Frontal cortex (tissue), 4 donors: ENCODE results near the gene SHROOM3. TPM values are rescaled to one million over a fixed set of nuclear protein-coding genes. Genes with fewer than 3 reads are reported as not detected.
"Not testable (repeated sequence)": the region's sequence is repeated elsewhere in the genome, so short reads cannot be mapped to it uniquely, and the experiment has no call there.

ENCODE experiments used
- DNase-seq, 2 donors: peaks; one replicate each; pipeline ENCODE4 v3.0.0; 2012; ENCODE audit warnings: low spot score in 2 of 2
- FAIRE-seq: peaks from 2 replicates; lab custom pipeline; 2012; peaks lifted over from hg19 to GRCh38; lab: Jason Lieb, UNC
- total RNA-seq: library from RNA; depleted of rRNA; stranded (reverse); fragments of >200 nt; gene quantifications from one replicate; pipeline ENCODE4 v1.2.3, GENCODE V29; 2014
- donor health status: control.
- donor health status: control.
- donor health status: control.

The SHROOM3 gene
- total RNA-seq, 1 donor from 2014 or later = 9.8 TPM

- not testable (repeated sequence) for FAIRE-seq, DNase-seq
These were observed 173.5 kb downstream of the SHROOM3 start for GRCh38 chr4:76608549-76608948.

- DNase-seq = no peak
- FAIRE-seq = no peak
These were observed 175.9 kb downstream of the SHROOM3 start for GRCh38 chr4:76610751-76611547.

- FAIRE-seq (no peak), DNase-seq (no peak)
These were observed 176.7 kb downstream of the SHROOM3 start for GRCh38 chr4:76611616-76612207.

- no peak for FAIRE-seq
- DNase-seq = no peak
These were observed 179.6 kb downstream of the SHROOM3 start for GRCh38 chr4:76614589-76614988.

GRCh38 chr4:76615999-76616398 is 181.0 kb downstream of the SHROOM3 start:
- DNase-seq = no peak
- FAIRE-seq = no peak

- DNase-seq (no peak), FAIRE-seq (no peak)
These were observed 181.5 kb downstream of the SHROOM3 start for GRCh38 chr4:76616526-76616925.

GRCh38 chr4:76620723-76621468 is 185.9 kb downstream of the SHROOM3 start:
- FAIRE-seq = no peak

GRCh38 chr4:76622126-76622525 is 187.1 kb downstream of the SHROOM3 start:
- DNase-seq (no peak), FAIRE-seq (no peak)

More at GRCh38 chr4:76620723-76621468, 185.9 kb downstream of the SHROOM3 start:
- DNase-seq = no peak

- DNase-seq (no peak), FAIRE-seq (no peak)
These were observed 187.7 kb downstream of the SHROOM3 start for GRCh38 chr4:76622717-76623116.

- DNase-seq (no peak), FAIRE-seq (no peak)
These were observed 188.4 kb downstream of the SHROOM3 start for GRCh38 chr4:76623217-76624045.

GRCh38 chr4:76624241-76624681 is 189.2 kb downstream of the SHROOM3 start:
- peak in 1 of 2 donors; percentile 18 for DNase-seq

GRCh38 chr4:76624931-76625715 is 190.1 kb downstream of the SHROOM3 start:
- FAIRE-seq = no peak
- DNase-seq = no peak

More at GRCh38 chr4:76624241-76624681, 189.2 kb downstream of the SHROOM3 start:
- FAIRE-seq = no peak

- no peak for FAIRE-seq
These were observed 191.8 kb downstream of the SHROOM3 start for GRCh38 chr4:76626686-76627465.

GRCh38 chr4:76628251-76628650 is 193.2 kb downstream of the SHROOM3 start:
- DNase-seq (no peak), FAIRE-seq (no peak)

More at GRCh38 chr4:76626686-76627465, 191.8 kb downstream of the SHROOM3 start:
- DNase-seq = no peak

- no peak for FAIRE-seq
- DNase-seq = no peak
These were observed 195.7 kb downstream of the SHROOM3 start for GRCh38 chr4:76630741-76631140.

- FAIRE-seq = no peak
- no peak for DNase-seq
These were observed 199.2 kb downstream of the SHROOM3 start for GRCh38 chr4:76634220-76634619.

- DNase-seq (no peak), FAIRE-seq (no peak)
These were observed 202.8 kb downstream of the SHROOM3 start for GRCh38 chr4:76637712-76638361.

GRCh38 chr4:76639288-76639687 is 204.3 kb downstream of the SHROOM3 start:
- DNase-seq (no peak), FAIRE-seq (no peak)
